GM04503 (cell line): ENCODE data around the gene CWH43.
"Not testable (repeated sequence)": the region's sequence is repeated elsewhere in the genome, so short reads cannot be mapped to it uniquely, and the experiment has no call there.

ENCODE experiments used
- DNase-seq: peaks from one replicate; pipeline ENCODE4 v3.0.0-alpha.2; 2012; ENCODE audit warnings: low read depth

CWH43 gene

DNA sequence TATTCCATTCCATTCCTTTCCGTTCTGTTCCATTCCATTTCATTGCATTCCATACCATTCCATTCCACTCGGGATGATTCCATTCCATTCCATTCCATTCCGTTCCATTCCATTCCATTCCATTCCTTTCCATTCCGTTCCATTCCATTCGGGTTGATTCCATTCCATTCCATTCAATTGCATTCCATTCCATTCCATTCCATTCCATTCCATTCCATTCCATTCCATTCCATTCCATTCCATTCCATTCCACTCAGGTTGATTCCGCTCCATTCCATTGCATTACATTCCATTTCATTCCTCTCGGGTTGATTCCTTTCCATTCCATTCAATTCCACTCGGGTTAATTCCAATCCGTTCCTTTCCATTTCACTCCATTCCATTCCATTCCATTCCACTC is 111.0 kb downstream of the CWH43 start:
- not testable (repeated sequence) for DNase-seq

GRCh38 chr4:49097505-49097904 is 111.4 kb downstream of the CWH43 start:
- DNase-seq: not testable (repeated sequence)

- not testable (repeated sequence) for DNase-seq
Observed at GRCh38 chr4:49098034-49098759, 112.1 kb downstream of the CWH43 start.

- DNase-seq: not testable (repeated sequence)
Observed at GRCh38 chr4:49099831-49100444, 113.9 kb downstream of the CWH43 start.

GRCh38 chr4:49102344-49102898 is 116.3 kb downstream of the CWH43 start:
- not testable (repeated sequence) for DNase-seq

DNA sequence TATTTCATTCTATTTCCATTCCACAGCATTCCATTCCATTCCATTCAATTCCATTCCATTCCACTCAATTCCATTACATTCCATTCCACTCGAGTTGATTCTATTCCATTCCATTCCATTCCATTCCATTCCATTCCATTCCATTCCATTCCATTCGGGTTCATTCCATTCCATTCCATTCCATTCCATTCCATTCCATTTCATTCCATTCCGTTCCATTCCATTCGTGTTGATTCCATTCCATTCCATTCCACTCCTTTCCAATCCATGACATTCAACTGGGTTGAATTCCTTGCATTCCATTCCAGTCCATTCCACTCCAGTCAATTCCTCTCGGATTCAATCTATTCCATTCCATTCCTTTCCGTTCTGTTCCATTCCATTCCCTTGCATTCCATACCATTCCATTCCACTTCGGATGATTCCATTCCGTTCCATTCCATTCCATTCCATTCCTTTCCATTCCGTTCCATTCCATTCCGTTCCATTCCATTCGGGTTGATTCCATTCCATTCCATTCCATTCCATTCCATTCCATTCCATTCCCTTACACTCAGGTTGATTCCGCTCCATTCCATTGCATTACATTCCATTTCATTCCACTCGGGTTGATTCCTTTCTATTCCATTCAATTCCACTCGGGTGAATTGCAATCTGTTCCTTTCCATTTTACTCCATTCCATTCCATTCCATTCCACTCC is 117.5 kb downstream of the CWH43 start:
- not testable (repeated sequence) for DNase-seq

GRCh38 chr4:49104231-49104930 is 118.3 kb downstream of the CWH43 start:
- not testable (repeated sequence) for DNase-seq

GRCh38 chr4:49105248-49105904 is 119.3 kb downstream of the CWH43 start:
- not testable (repeated sequence) for DNase-seq

GRCh38 chr4:49107262-49107661 is 121.2 kb downstream of the CWH43 start:
- not testable (repeated sequence) for DNase-seq

- not testable (repeated sequence) for DNase-seq
Observed at GRCh38 chr4:49108183-49108978, 122.3 kb downstream of the CWH43 start.

DNA sequence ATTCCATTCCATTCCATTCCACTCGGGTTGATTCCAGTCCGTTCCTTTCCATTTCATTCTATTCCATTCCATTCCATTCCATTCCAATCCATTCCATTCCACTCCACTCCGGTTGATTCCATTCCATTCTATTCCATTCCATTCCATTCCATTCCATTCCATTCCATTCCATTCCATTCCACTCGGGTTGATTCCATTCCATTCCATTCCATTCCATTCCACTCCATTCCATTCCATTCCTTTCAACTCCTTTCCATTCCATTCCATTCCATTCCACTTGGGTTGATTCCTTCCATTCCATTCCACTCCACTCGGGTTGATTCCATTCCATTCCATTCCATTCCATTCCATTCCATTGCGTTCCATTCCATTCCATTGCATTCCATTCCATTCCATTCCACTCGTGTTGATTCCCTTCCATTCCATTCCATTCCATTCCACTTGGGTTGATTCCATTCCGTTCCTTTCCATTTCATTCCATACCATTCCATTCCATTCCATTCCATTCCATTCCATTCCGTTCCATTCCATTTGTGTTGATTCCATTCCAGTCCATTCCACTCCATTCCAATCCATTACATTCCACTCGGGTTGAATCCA is 123.6 kb downstream of the CWH43 start:
- DNase-seq: not testable (repeated sequence)

DNA sequence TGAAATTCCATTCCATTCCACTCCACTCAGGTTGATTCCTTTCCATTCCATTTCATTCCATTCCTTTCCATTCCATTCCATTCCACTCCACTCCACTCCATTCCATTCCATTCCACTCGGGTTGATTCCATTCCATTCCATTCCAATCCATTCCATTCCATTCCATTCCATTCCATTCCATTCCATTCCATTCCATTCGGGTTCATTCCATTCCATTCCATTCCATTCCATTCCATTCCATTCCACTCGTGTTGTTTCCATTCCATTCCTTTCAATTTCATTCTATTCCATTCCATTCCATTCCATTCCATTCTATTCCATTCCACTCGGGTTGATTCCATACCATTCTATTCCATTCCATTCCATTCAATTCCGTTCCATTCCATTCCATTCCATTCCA is 124.5 kb downstream of the CWH43 start:
- DNase-seq: not testable (repeated sequence)
